ENCODE results near the gene HNF1B.

HNF1B gene

GRCh38 chr17:37770631-37771518, 26.0 kb upstream of the HNF1B start:
- no peaks in the 10 kb centered on the region for H3K79me2 ChIP-seq (ENCODE audit: insufficient read depth, low read depth)
- no peak overlapping the region for H3K9ac ChIP-seq
- H3K27ac ChIP-seq, result no peak overlapping the region

GRCh38 chr17:37769050-37769449, 24.2 kb upstream of the HNF1B start:
- H3K4me3 ChIP-seq (IDR thresholded peaks at IDR 0.05; ENCODE audit: insufficient read depth, low read depth, low read length), result no peak overlapping the region
- no peak overlapping the region for H2AFZ ChIP-seq (ENCODE audit: low read depth)
- no peak overlapping the region for H3K27ac ChIP-seq
- no peak overlapping the region for H3K9ac ChIP-seq
- no peaks in the 10 kb centered on the region for H3K79me2 ChIP-seq (ENCODE audit: insufficient read depth, low read depth)
- no peak overlapping the region for H3K4me2 ChIP-seq
- no peaks in the 10 kb centered on the region; the same call in 1 of the 2 replicates for H3K27me3 ChIP-seq (ENCODE audit: insufficient read depth, low read depth)
- peaks cover 29% of the 10 kb centered on the region for H3K4me1 ChIP-seq (ENCODE audit: low read depth, poor library complexity, severe bottlenecking)
- no peak for TF ChIP-seq CTCF (conservative IDR thresholded peaks at IDR 0.05; ENCODE audit: low read depth, low read length)
- no peaks in the 10 kb centered on the region for H4K20me1 ChIP-seq (ENCODE audit: insufficient read depth)
- no peaks in the 10 kb centered on the region for H3K36me3 ChIP-seq (ENCODE audit: insufficient read depth)

More at GRCh38 chr17:37770631-37771518, 26.0 kb upstream of the HNF1B start:
- Histone ChIP-seq H3K4me2 (no peak overlapping the region), H3K27me3 (ENCODE audit: insufficient read depth, low read depth) (no peaks in the 10 kb centered on the region; the same call in 1 of the 2 replicates), H2AFZ (ENCODE audit: low read depth) (no peak overlapping the region), H3K4me3 (IDR thresholded peaks at IDR 0.05; ENCODE audit: insufficient read depth, low read depth, low read length) (no peak overlapping the region), H3K4me1 (ENCODE audit: low read depth, poor library complexity, severe bottlenecking) (peaks cover 29% of the 10 kb centered on the region), H3K36me3 (ENCODE audit: insufficient read depth) (no peaks in the 10 kb centered on the region), H4K20me1 (ENCODE audit: insufficient read depth) (no peaks in the 10 kb centered on the region)
- peak; percentile 73 for TF ChIP-seq CTCF (conservative IDR thresholded peaks at IDR 0.05; ENCODE audit: low read depth, low read length)

DNA sequence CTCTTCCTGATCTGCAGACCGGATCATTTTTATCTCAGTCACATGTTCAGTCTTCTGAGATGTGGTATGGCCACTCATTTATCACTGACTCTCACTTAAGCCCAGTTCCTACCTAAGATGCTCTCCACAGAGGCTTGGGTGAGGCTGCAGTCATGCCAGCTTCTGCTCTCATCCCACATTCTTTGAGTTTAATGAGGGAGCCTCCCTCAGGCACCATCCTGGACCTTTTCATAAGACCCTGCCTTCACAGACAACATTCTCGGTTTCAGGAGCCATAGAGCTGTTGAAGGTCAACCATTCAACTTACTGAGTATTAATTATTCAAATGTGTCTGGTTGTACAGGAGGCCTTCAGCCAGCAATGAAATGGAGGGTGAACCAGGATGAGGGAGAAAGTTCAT, 23.6 kb upstream of the HNF1B start:
- H3K4me1 ChIP-seq (ENCODE audit: low read depth, poor library complexity, severe bottlenecking), result peaks cover 29% of the 10 kb centered on the region
- H3K4me3 ChIP-seq (IDR thresholded peaks at IDR 0.05; ENCODE audit: insufficient read depth, low read depth, low read length), result no peak overlapping the region
- no peaks in the 10 kb centered on the region for H3K36me3 ChIP-seq (ENCODE audit: insufficient read depth)
- no peak overlapping the region for H2AFZ ChIP-seq (ENCODE audit: low read depth)
- no peaks in the 10 kb centered on the region for H3K79me2 ChIP-seq (ENCODE audit: insufficient read depth, low read depth)
- no peak overlapping the region for H3K27ac ChIP-seq
- H3K27me3 ChIP-seq (ENCODE audit: insufficient read depth, low read depth), result no peaks in the 10 kb centered on the region; the same call in 1 of the 2 replicates
- no peak overlapping the region for H3K4me2 ChIP-seq
- no peak for TF ChIP-seq CTCF (conservative IDR thresholded peaks at IDR 0.05; ENCODE audit: low read depth, low read length)
- H3K9ac ChIP-seq, result no peak overlapping the region
- no peaks in the 10 kb centered on the region for H4K20me1 ChIP-seq (ENCODE audit: insufficient read depth)

DNA sequence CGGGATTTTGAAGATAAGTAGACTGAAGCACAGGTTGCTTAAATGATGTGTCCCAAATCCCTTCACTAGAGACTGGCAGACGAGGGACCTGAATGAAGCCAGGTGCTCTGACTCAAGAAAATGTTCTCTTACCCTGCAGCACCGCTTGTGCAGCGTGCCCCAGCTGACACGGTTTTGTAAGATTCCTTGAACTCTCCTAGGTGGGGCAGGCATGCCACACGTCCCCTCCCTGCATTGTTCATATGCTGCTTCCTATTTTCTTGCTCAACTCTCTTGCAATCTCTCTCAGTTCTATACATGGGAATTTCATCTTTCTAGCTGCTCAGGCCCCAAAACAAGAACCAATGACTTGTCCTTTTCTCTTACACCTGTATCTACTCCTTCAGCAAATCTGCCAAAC, 22.1 kb upstream of the HNF1B start:
- H3K4me2 ChIP-seq, result no peak overlapping the region
- no peak overlapping the region for H3K9ac ChIP-seq
- H3K27me3 ChIP-seq (ENCODE audit: insufficient read depth, low read depth), result no peaks in the 10 kb centered on the region; the same call in 1 of the 2 replicates
- no peak for TF ChIP-seq CTCF (conservative IDR thresholded peaks at IDR 0.05; ENCODE audit: low read depth, low read length)
- no peak overlapping the region for H2AFZ ChIP-seq (ENCODE audit: low read depth)
- H3K4me3 ChIP-seq (IDR thresholded peaks at IDR 0.05; ENCODE audit: insufficient read depth, low read depth, low read length), result no peak overlapping the region
- H3K4me1 ChIP-seq (ENCODE audit: low read depth, poor library complexity, severe bottlenecking), result peaks cover 38% of the 10 kb centered on the region
- H4K20me1 ChIP-seq (ENCODE audit: insufficient read depth), result no peaks in the 10 kb centered on the region
- H3K79me2 ChIP-seq (ENCODE audit: insufficient read depth, low read depth), result no peaks in the 10 kb centered on the region
- H3K36me3 ChIP-seq (ENCODE audit: insufficient read depth), result no peaks in the 10 kb centered on the region
- no peak overlapping the region for H3K27ac ChIP-seq
